ENCODE measurements around the gene DENND4B. TPM values are rescaled to one million over a fixed set of nuclear protein-coding genes. Genes with fewer than 3 reads are reported as not detected.
"Not testable (repeated sequence)": the region's sequence is repeated elsewhere in the genome, so short reads cannot be mapped to it uniquely, and the experiment has no call there.

DENND4B gene
- total RNA-seq, 2 experiments from 2014 or later: 124 to 130 TPM

GRCh38 chr1:153891042-153891441 is 55.5 kb downstream of the DENND4B start:
- CTCF ChIA-PET: interaction anchor here (0.7 to 1.1 kb wide), 2 partner anchors 29 to 137 kb away, joined by 3 to 5 read pairs; no protein-coding TSS in a partner anchor
- intact Hi-C loops (cut with micrococcal nuclease); H3K9me3 Mint-ChIP-seq; H3K27me3 Mint-ChIP-seq (ENCODE audit: low read depth); DNase-seq; H3K27ac Mint-ChIP-seq; H3K4me3 Mint-ChIP-seq: not testable (repeated sequence)
- H3K36me3 Mint-ChIP-seq (ENCODE audit: low read depth): peaks cover 14% of the 10 kb centered on the region
- peaks cover 37% of the 10 kb centered on the region for H3K4me1 Mint-ChIP-seq (ENCODE audit: low read depth)

GRCh38 chr1:153888533-153888932 is 58.0 kb downstream of the DENND4B start:
- CTCF ChIA-PET: interaction anchor here (1.0 to 1.3 kb wide), 2 partner anchors 31 to 84 kb away, joined by 3 read pairs; no protein-coding TSS in a partner anchor
- DNase-seq: no peak
- intact Hi-C loops (cut with micrococcal nuclease): loop anchor here (5.0 kb wide), 1 partner anchor 81 kb away; no protein-coding TSS in a partner anchor
- Mint-ChIP-seq H3K27me3 (ENCODE audit: low read depth) (no peaks in the 10 kb centered on the region), H3K4me3 (peak overlapping the region; percentile 13), H3K9me3 (no peaks in the 10 kb centered on the region), H3K4me1 (ENCODE audit: low read depth) (peaks cover 45% of the 10 kb centered on the region), H3K27ac (peak overlapping the region; percentile 53), H3K36me3 (ENCODE audit: low read depth) (peaks cover 13% of the 10 kb centered on the region)

- CTCF ChIA-PET: no interaction called here
- H3K27ac Mint-ChIP-seq: no peak overlapping the region
- H3K27me3 Mint-ChIP-seq (ENCODE audit: low read depth): no peaks in the 10 kb centered on the region
- intact Hi-C loops (cut with micrococcal nuclease): loop anchor here (5.0 kb wide), 1 partner anchor 79 kb away; no protein-coding TSS in a partner anchor
- peaks cover 8% of the 10 kb centered on the region for H3K36me3 Mint-ChIP-seq (ENCODE audit: low read depth)
- DNase-seq: no peak
- peaks cover 42% of the 10 kb centered on the region for H3K4me1 Mint-ChIP-seq (ENCODE audit: low read depth)
- H3K4me3 Mint-ChIP-seq: no peak overlapping the region
- no peaks in the 10 kb centered on the region for H3K9me3 Mint-ChIP-seq
Observed at GRCh38 chr1:153886127-153886526, 60.4 kb downstream of the DENND4B start.

- Mint-ChIP-seq H3K27ac (no peak overlapping the region), H3K27me3 (ENCODE audit: low read depth) (no peaks in the 10 kb centered on the region), H3K9me3 (no peaks in the 10 kb centered on the region), H3K4me3 (no peak overlapping the region), H3K36me3 (ENCODE audit: low read depth) (peaks cover 2% of the 10 kb centered on the region), H3K4me1 (ENCODE audit: low read depth) (peaks cover 30% of the 10 kb centered on the region)
- no peak for DNase-seq
- intact Hi-C loops (cut with micrococcal nuclease): no loop called here
- CTCF ChIA-PET: interaction anchor here (0.5 to 2.0 kb wide), 7 partner anchors 21 to 381 kb away, joined by 3 to 9 read pairs (median 3); partner anchors contain the start of genes RAB13 and UBAP2L
Observed at GRCh38 chr1:153883223-153883622, 63.3 kb downstream of the DENND4B start.

GRCh38 chr1:153882296-153882912 is 64.1 kb downstream of the DENND4B start:
- Mint-ChIP-seq H3K9me3 (no peaks in the 10 kb centered on the region), H3K4me3 (no peak overlapping the region), H3K27ac (no peak overlapping the region), H3K27me3 (ENCODE audit: low read depth) (no peaks in the 10 kb centered on the region), H3K36me3 (ENCODE audit: low read depth) (peaks cover 2% of the 10 kb centered on the region), H3K4me1 (ENCODE audit: low read depth) (peaks cover 28% of the 10 kb centered on the region)
- intact Hi-C loops (cut with micrococcal nuclease): no loop called here
- no peak for DNase-seq
- CTCF ChIA-PET: interaction anchor here (0.5 to 2.0 kb wide), 4 partner anchors 10 to 382 kb away, joined by 3 to 9 read pairs (median 3); partner anchors contain the start of genes RAB13 and UBAP2L

GRCh38 chr1:153881751-153882150 is 64.8 kb downstream of the DENND4B start:
- CTCF ChIA-PET: interaction anchor here (0.8 to 1.2 kb wide), 3 partner anchors 10 to 51 kb away, joined by 3 read pairs; no protein-coding TSS in a partner anchor
- no peak overlapping the region for H3K27ac Mint-ChIP-seq
- H3K9me3 Mint-ChIP-seq: no peaks in the 10 kb centered on the region
- H3K27me3 Mint-ChIP-seq (ENCODE audit: low read depth): no peaks in the 10 kb centered on the region
- no peak overlapping the region for H3K4me3 Mint-ChIP-seq
- peaks cover 2% of the 10 kb centered on the region for H3K36me3 Mint-ChIP-seq (ENCODE audit: low read depth)
- peaks cover 23% of the 10 kb centered on the region for H3K4me1 Mint-ChIP-seq (ENCODE audit: low read depth)
- intact Hi-C loops (cut with micrococcal nuclease): no loop called here
- no peak for DNase-seq

- intact Hi-C loops (cut with micrococcal nuclease): no loop called here
- Mint-ChIP-seq H3K9me3 (no peaks in the 10 kb centered on the region), H3K27me3 (ENCODE audit: low read depth) (no peaks in the 10 kb centered on the region), H3K36me3 (ENCODE audit: low read depth) (peaks cover 2% of the 10 kb centered on the region), H3K27ac (no peak overlapping the region), H3K4me1 (ENCODE audit: low read depth) (peaks cover 26% of the 10 kb centered on the region), H3K4me3 (no peak overlapping the region)
- CTCF ChIA-PET: interaction anchor here (0.8 to 1.2 kb wide), 3 partner anchors 9 to 50 kb away, joined by 3 read pairs; no protein-coding TSS in a partner anchor
- peak; percentile 67 for DNase-seq
Observed at GRCh38 chr1:153880962-153881361, 65.6 kb downstream of the DENND4B start.

GRCh38 chr1:153880024-153880423 is 66.5 kb downstream of the DENND4B start:
- CTCF ChIA-PET: no interaction called here
- DNase-seq: no peak
- intact Hi-C loops (cut with micrococcal nuclease): no loop called here
- Mint-ChIP-seq H3K4me3 (no peak overlapping the region), H3K27ac (no peak overlapping the region), H3K9me3 (no peaks in the 10 kb centered on the region), H3K27me3 (ENCODE audit: low read depth) (no peaks in the 10 kb centered on the region), H3K36me3 (ENCODE audit: low read depth) (no peaks in the 10 kb centered on the region), H3K4me1 (ENCODE audit: low read depth) (peaks cover 24% of the 10 kb centered on the region)

Small RNAs within 50 kb of the gene (microRNA-seq; reads per million reads assigned to microRNA genes)
- gene MIR6737 (ENCODE audit: borderline microRNAs expressed, borderline replicate concordance): 1.6 reads per million

Other genes with a start within 250 kb of the DENND4B start
- gene INTS3, start 218.7 kb downstream of the DENND4B start, total RNA-seq: 10 to 100 TPM; 39.3 to 40.4 TPM
- gene SLC27A3, start 171.3 kb downstream of the DENND4B start, total RNA-seq: 1 to 10 TPM; 2.7 to 4.3 TPM
- 10 to 100 TPM; 69.0 to 70.2 TPM for gene GATAD2B, start 23.7 kb downstream of the DENND4B start, total RNA-seq
- gene CRTC2, start 11.9 kb upstream of the DENND4B start, total RNA-seq: 10 to 100 TPM; 72.6 to 83.0 TPM
- gene SLC39A1, start 16.8 kb upstream of the DENND4B start, total RNA-seq: 10 to 100 TPM; 51.0 to 52.1 TPM
- 1 to 10 TPM; 5.6 to 7.4 TPM for gene CREB3L4, start 21.2 kb upstream of the DENND4B start, total RNA-seq
- gene JTB, start 31.0 kb upstream of the DENND4B start, total RNA-seq: 100 to 1,000 TPM; 126 to 131 TPM
- 10 to 100 TPM; 26.6 to 27.0 TPM for gene RAB13, start 39.6 kb upstream of the DENND4B start, total RNA-seq
- gene RPS27, start 44.0 kb upstream of the DENND4B start, total RNA-seq: 1,000 to 10,000 TPM; 2,339 to 2,449 TPM
- gene NUP210L, start 208.4 kb upstream of the DENND4B start, total RNA-seq: under 1 TPM; 0.02 to 0.05 TPM
- 100 to 1,000 TPM; 587 to 611 TPM for gene TPM3, start 245.4 kb upstream of the DENND4B start, total RNA-seq

Data from activated naive CD4-positive, alpha-beta T cell treated with anti-CD3 and anti-CD28 coated beads for 36 hours (primary cell).